HG03175 (cell line): ENCODE measurements around the gene TBCCD1.

Experiments used
- ATAC-seq: cut with Tn5 transposase; IDR thresholded peaks from one replicate; pipeline ENCODE4 v1.9.1; 2021; ENCODE audit warnings: mild to moderate bottlenecking, moderate library complexity; ENCODE audit not compliant: unreplicated experiment

The TBCCD1 gene

GRCh38 chr3:186567072-186567921 lies at the start of gene TBCCD1:
TSS of gene TBCCD1 (minus strand) at chr3:186567339. CDS start at chr3:186564329, 3,010 bp downstream.
- ATAC-seq: peak; percentile 50

GRCh38 chr3:186616299-186616617 lies 49.1 kb upstream of the TBCCD1 start:
- ATAC-seq: no peak

- ATAC-seq: peak; percentile 58
Observed at GRCh38 chr3:186614597-186615483, 47.7 kb upstream of the TBCCD1 start.

- no peak for ATAC-seq
Observed at GRCh38 chr3:186614266-186614596, 47.1 kb upstream of the TBCCD1 start.

- no peak for ATAC-seq
Observed at GRCh38 chr3:186613637-186614265, 46.6 kb upstream of the TBCCD1 start.

- no peak for ATAC-seq
Observed at GRCh38 chr3:186612721-186613636, 45.8 kb upstream of the TBCCD1 start, which contains the start of gene AHSG. TSS of gene AHSG (plus strand) at chr3:186613060. CDS start at chr3:186613142, 82 bp downstream.

GRCh38 chr3:186612065-186612464 lies 44.9 kb upstream of the TBCCD1 start:
- no peak for ATAC-seq

GRCh38 chr3:186609247-186609868 lies 42.2 kb upstream of the TBCCD1 start:
- ATAC-seq: no peak

- no peak for ATAC-seq
Observed at GRCh38 chr3:186608624-186609215, 41.6 kb upstream of the TBCCD1 start.

- ATAC-seq: no peak
Observed at GRCh38 chr3:186605561-186606545, 38.7 kb upstream of the TBCCD1 start.

GRCh38 chr3:186605078-186605477 lies 37.9 kb upstream of the TBCCD1 start:
- ATAC-seq: no peak

- ATAC-seq: no peak
Observed at GRCh38 chr3:186603159-186603558, 36.0 kb upstream of the TBCCD1 start.

- ATAC-seq: no peak
Observed at GRCh38 chr3:186600896-186601295, 33.8 kb upstream of the TBCCD1 start.

- ATAC-seq: no peak
Observed at GRCh38 chr3:186599785-186600166, 32.6 kb upstream of the TBCCD1 start.

GRCh38 chr3:186599142-186599784 lies 32.1 kb upstream of the TBCCD1 start:
- no peak for ATAC-seq

- ATAC-seq: no peak
Observed at GRCh38 chr3:186598794-186599141, 31.6 kb upstream of the TBCCD1 start.

GRCh38 chr3:186598108-186598784 lies 31.1 kb upstream of the TBCCD1 start:
- ATAC-seq: no peak
